HG03064 (cell line): ENCODE data around the gene FRMD4B.
"Not testable (repeated sequence)": the region's sequence is repeated elsewhere in the genome, so short reads cannot be mapped to it uniquely, and the experiment has no call there.

Source experiments
- ATAC-seq: cut with Tn5 transposase; IDR thresholded peaks from one replicate; pipeline ENCODE4 v1.9.1; 2021; ENCODE audit warnings: low read depth; ENCODE audit not compliant: unreplicated experiment

The FRMD4B gene

GRCh38 chr3:69252141-69252540 lies 133.7 kb downstream of the FRMD4B start:
- no peak for ATAC-seq

GRCh38 chr3:69251078-69251805 lies 134.6 kb downstream of the FRMD4B start:
- no peak for ATAC-seq

- no peak for ATAC-seq
Observed at GRCh38 chr3:69250014-69250413, 135.9 kb downstream of the FRMD4B start.

- ATAC-seq, result no peak
Observed at GRCh38 chr3:69249001-69249400, 136.9 kb downstream of the FRMD4B start.

- no peak for ATAC-seq
Observed at GRCh38 chr3:69248436-69248835, 137.5 kb downstream of the FRMD4B start.

GRCh38 chr3:69246612-69247011 lies 139.3 kb downstream of the FRMD4B start:
- ATAC-seq, result no peak

- ATAC-seq, result no peak
Observed at GRCh38 chr3:69244039-69244438, 141.8 kb downstream of the FRMD4B start.

GRCh38 chr3:69241769-69242168 lies 144.1 kb downstream of the FRMD4B start:
- no peak for ATAC-seq

GRCh38 chr3:69240651-69241568 lies 145.0 kb downstream of the FRMD4B start:
- no peak for ATAC-seq

GRCh38 chr3:69239063-69239462 lies 146.8 kb downstream of the FRMD4B start:
- ATAC-seq, result no peak

- no peak for ATAC-seq
Observed at GRCh38 chr3:69236812-69237707, 148.8 kb downstream of the FRMD4B start.

GRCh38 chr3:69235882-69236281 lies 150.0 kb downstream of the FRMD4B start:
- no peak for ATAC-seq

- not testable (repeated sequence) for ATAC-seq
Observed at GRCh38 chr3:69235227-69235626, 150.7 kb downstream of the FRMD4B start.

- no peak for ATAC-seq
Observed at GRCh38 chr3:69232482-69232881, 153.4 kb downstream of the FRMD4B start.

- no peak for ATAC-seq
Observed at GRCh38 chr3:69231929-69232440, 153.9 kb downstream of the FRMD4B start.

- no peak for ATAC-seq
Observed at GRCh38 chr3:69226071-69226470, 159.8 kb downstream of the FRMD4B start.

- ATAC-seq, result no peak
Observed at GRCh38 chr3:69219101-69219708, 166.7 kb downstream of the FRMD4B start.

- no peak for ATAC-seq
Observed at GRCh38 chr3:69218079-69218478, 167.8 kb downstream of the FRMD4B start.

GRCh38 chr3:69216981-69217380 lies 168.9 kb downstream of the FRMD4B start:
- ATAC-seq, result no peak

GRCh38 chr3:69214241-69214640 lies 171.6 kb downstream of the FRMD4B start:
- no peak for ATAC-seq
